ENCODE results near the gene CLEC4C. TPM values are rescaled to one million over a fixed set of nuclear protein-coding genes. Genes with fewer than 3 reads are reported as not detected.
"Not testable (repeated sequence)": the region's sequence is repeated elsewhere in the genome, so short reads cannot be mapped to it uniquely, and the experiment has no call there.

CLEC4C gene
- total RNA-seq, 1 experiment from 2014 or later, result not detected

DNA sequence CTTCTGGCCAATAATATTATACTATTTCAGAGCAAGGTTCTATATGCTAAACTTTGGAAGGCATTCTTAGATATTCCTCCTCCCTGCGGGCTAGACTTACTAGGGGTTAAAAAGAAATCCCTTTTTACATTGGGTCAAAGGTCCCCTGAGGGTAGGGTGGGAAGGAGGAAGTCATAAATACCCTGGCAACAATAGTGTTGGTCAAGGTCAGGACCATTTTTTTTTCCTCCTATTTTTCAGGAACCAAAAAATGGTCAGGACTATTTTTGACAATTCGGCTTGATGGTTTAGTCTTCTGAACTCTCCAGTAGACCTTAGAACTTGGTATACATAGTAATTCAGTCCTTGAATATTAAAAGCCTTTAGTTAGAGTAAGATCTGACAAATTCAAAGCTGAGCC, 37.5 kb upstream of the CLEC4C start:
- no peak for DNase-seq (ENCODE audit: low read depth, low spot score)
- intact Hi-C loops (cut with micrococcal nuclease; ENCODE audit: unreplicated experiment) (no loop called here), in situ Hi-C loops (cut with HindIII; ENCODE audit: low pct_unique_long_range_greater_than_20kb, low sequenced_read_pairs) (no loop called here)
- H3K4me3 ChIP-seq (ENCODE audit: low read depth in 2 of 2, low read length in 2 of 2), result no peak overlapping the region
- H3K9me3 ChIP-seq (ENCODE audit: control insufficient read depth, insufficient read depth, low read depth, low read length), result no peaks in the 10 kb centered on the region
- no TSS peak for BruUV-seq (replicated peaks)
- no peaks in the 10 kb centered on the region for H3K4me1 ChIP-seq (ENCODE audit: control insufficient read depth, insufficient read depth, low read length)
- no peaks in the 10 kb centered on the region for H3K27me3 ChIP-seq (ENCODE audit: control insufficient read depth, insufficient read depth, low read length)
- ATAC-seq, result no peak
- ChIA-PET POLR2A (no interaction called here), CTCF (no interaction called here)
- TF ChIP-seq POLR2AphosphoS5 (IDR thresholded peaks at IDR 0.05; ENCODE audit: low read depth, low read length) (no peak), SIN3A (IDR thresholded peaks at IDR 0.05; ENCODE audit: borderline replicate concordance, insufficient read depth, low read depth, low read length) (no peak), TCF7L2 (IDR thresholded peaks at IDR 0.05; ENCODE audit: low read depth, low read length) (no peak)
- TF ChIP-seq, protein P1, sequence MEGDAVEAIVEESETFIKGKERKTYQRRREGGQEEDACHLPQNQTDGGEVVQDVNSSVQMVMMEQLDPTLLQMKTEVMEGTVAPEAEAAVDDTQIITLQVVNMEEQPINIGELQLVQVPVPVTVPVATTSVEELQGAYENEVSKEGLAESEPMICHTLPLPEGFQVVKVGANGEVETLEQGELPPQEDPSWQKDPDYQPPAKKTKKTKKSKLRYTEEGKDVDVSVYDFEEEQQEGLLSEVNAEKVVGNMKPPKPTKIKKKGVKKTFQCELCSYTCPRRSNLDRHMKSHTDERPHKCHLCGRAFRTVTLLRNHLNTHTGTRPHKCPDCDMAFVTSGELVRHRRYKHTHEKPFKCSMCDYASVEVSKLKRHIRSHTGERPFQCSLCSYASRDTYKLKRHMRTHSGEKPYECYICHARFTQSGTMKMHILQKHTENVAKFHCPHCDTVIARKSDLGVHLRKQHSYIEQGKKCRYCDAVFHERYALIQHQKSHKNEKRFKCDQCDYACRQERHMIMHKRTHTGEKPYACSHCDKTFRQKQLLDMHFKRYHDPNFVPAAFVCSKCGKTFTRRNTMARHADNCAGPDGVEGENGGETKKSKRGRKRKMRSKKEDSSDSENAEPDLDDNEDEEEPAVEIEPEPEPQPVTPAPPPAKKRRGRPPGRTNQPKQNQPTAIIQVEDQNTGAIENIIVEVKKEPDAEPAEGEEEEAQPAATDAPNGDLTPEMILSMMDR (IDR thresholded peaks at IDR 0.05), result no peak
- TF ChIP-seq, protein P2, sequence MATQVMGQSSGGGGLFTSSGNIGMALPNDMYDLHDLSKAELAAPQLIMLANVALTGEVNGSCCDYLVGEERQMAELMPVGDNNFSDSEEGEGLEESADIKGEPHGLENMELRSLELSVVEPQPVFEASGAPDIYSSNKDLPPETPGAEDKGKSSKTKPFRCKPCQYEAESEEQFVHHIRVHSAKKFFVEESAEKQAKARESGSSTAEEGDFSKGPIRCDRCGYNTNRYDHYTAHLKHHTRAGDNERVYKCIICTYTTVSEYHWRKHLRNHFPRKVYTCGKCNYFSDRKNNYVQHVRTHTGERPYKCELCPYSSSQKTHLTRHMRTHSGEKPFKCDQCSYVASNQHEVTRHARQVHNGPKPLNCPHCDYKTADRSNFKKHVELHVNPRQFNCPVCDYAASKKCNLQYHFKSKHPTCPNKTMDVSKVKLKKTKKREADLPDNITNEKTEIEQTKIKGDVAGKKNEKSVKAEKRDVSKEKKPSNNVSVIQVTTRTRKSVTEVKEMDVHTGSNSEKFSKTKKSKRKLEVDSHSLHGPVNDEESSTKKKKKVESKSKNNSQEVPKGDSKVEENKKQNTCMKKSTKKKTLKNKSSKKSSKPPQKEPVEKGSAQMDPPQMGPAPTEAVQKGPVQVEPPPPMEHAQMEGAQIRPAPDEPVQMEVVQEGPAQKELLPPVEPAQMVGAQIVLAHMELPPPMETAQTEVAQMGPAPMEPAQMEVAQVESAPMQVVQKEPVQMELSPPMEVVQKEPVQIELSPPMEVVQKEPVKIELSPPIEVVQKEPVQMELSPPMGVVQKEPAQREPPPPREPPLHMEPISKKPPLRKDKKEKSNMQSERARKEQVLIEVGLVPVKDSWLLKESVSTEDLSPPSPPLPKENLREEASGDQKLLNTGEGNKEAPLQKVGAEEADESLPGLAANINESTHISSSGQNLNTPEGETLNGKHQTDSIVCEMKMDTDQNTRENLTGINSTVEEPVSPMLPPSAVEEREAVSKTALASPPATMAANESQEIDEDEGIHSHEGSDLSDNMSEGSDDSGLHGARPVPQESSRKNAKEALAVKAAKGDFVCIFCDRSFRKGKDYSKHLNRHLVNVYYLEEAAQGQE (IDR thresholded peaks at IDR 0.05; ENCODE audit: insufficient read depth in 1 of 2, low read depth in 2 of 2, low read length in 1 of 2), result no peak
- H3K27ac ChIP-seq (ENCODE audit: low read length), result no peak overlapping the region
- H3K36me3 ChIP-seq (ENCODE audit: control insufficient read depth, insufficient read depth, low read length), result no peaks in the 10 kb centered on the region

DNA sequence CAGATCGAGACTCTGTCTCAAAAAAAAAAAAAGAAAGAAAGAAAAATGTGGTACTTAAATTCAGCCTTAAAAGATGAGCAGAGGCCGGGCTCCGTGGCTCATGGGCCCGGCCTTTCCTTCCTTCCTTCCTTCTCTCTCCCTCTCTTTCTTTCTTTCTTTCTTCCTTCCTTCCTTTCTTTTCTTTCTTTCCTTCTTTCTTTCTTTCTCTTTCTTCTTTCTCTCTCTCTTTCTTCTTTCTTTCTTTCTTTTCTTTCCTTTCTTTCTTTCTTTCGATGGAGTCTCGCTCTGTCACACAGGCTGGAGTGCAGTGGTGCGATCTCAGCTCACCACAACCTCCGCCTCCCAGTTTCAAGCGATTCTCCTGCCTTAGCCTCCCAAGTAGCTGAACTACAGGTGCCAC, 36.3 kb upstream of the CLEC4C start:
- H3K4me1 ChIP-seq (ENCODE audit: control insufficient read depth, insufficient read depth, low read length); DNase-seq (ENCODE audit: low read depth, low spot score); ATAC-seq; H3K36me3 ChIP-seq (ENCODE audit: control insufficient read depth, insufficient read depth, low read length); POLR2A ChIA-PET; H3K4me3 ChIP-seq (ENCODE audit: low read depth in 2 of 2, low read length in 2 of 2); H3K27me3 ChIP-seq (ENCODE audit: control insufficient read depth, insufficient read depth, low read length); in situ Hi-C loops (cut with HindIII; ENCODE audit: low pct_unique_long_range_greater_than_20kb, low sequenced_read_pairs); H3K27ac ChIP-seq (ENCODE audit: low read length); H3K9me3 ChIP-seq (ENCODE audit: control insufficient read depth, insufficient read depth, low read depth, low read length); BruUV-seq (replicated peaks); intact Hi-C loops (cut with micrococcal nuclease; ENCODE audit: unreplicated experiment): not testable (repeated sequence)
- CTCF ChIA-PET, result interaction anchor here (0.7 kb wide), 1 partner anchor 130 kb away, joined by 4 read pairs; no protein-coding TSS in a partner anchor

DNA sequence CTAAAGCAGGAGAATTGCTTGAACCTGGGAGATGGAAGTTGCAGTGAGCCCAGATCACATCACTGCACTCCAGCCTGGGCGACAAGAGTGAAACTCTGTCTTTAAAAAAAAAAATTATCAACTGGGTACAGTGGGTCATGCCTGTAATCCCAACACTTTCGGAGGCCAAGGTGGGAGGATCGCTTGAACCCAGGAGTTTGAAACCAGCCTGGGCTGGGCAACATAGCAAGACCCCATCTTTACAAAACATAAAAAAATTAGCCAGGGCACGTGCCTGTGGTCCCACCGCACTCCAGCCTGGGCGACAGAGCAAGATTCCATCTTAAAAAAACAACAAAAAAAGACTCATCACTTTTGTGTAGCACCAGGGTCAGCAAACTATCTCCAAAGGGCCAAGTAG, 34.9 kb upstream of the CLEC4C start:
- BruUV-seq (replicated peaks), result no TSS peak
- ChIA-PET POLR2A (no interaction called here), CTCF (no interaction called here)
- Histone ChIP-seq H3K27me3 (ENCODE audit: control insufficient read depth, insufficient read depth, low read length) (no peaks in the 10 kb centered on the region), H3K36me3 (ENCODE audit: control insufficient read depth, insufficient read depth, low read length) (no peaks in the 10 kb centered on the region), H3K27ac (ENCODE audit: low read length) (no peak overlapping the region), H3K9me3 (ENCODE audit: control insufficient read depth, insufficient read depth, low read depth, low read length) (no peaks in the 10 kb centered on the region), H3K4me3 (ENCODE audit: low read depth in 2 of 2, low read length in 2 of 2) (no peak overlapping the region), H3K4me1 (ENCODE audit: control insufficient read depth, insufficient read depth, low read length) (no peaks in the 10 kb centered on the region)
- TF ChIP-seq, protein P2 (IDR thresholded peaks at IDR 0.05; ENCODE audit: insufficient read depth in 1 of 2, low read depth in 2 of 2, low read length in 1 of 2), result no peak
- no peak for TF ChIP-seq POLR2AphosphoS5 (IDR thresholded peaks at IDR 0.05; ENCODE audit: low read depth, low read length)
- TF ChIP-seq SIN3A (IDR thresholded peaks at IDR 0.05; ENCODE audit: borderline replicate concordance, insufficient read depth, low read depth, low read length), result no peak
- DNase-seq (ENCODE audit: low read depth, low spot score) (no peak), ATAC-seq (no peak)
- in situ Hi-C loops (cut with HindIII; ENCODE audit: low pct_unique_long_range_greater_than_20kb, low sequenced_read_pairs), result no loop called here
- intact Hi-C loops (cut with micrococcal nuclease; ENCODE audit: unreplicated experiment), result no loop called here
